ENCODE data around the gene APBB1IP. TPM values are rescaled to one million over a fixed set of nuclear protein-coding genes. Genes with fewer than 3 reads are reported as not detected.

Gene APBB1IP
- total RNA-seq, 1 experiment from 2014 or later = not detected

DNA sequence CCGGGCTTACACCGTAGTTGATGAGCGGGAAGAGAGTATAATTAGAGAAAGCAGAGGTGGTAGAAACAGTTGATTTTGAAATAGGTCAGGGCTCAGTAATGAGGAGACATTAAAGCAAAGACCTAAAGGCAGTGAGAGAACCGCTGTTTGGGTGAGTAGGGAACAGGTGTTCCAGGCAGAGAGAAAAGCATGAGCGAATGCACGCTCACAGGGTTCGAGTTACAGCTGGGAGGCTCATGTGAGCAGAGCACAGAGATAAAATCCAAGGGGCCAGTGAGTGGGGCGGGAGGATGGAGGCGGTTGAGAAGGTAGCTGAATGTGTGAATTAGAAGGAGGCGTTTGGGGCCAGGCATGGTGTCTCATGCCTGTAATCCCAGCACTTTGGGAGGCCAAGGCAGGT is 39.9 kb downstream of the APBB1IP start:
- no peak for DNase-seq
- H2BK20ac ChIP-seq (ENCODE audit: low read depth, low read length, poor library complexity, severe bottlenecking) = no peak overlapping the region
- no peak overlapping the region for H4K5ac ChIP-seq (ENCODE audit: insufficient read length, low read depth, low read length)
- no peaks in the 10 kb centered on the region for H3K79me2 ChIP-seq (ENCODE audit: insufficient read depth, low read length)
- no peak overlapping the region for H3K4ac ChIP-seq (ENCODE audit: low read depth, low read length)
- no peak overlapping the region for H2BK5ac ChIP-seq (ENCODE audit: insufficient read length, low read length)
- H4K91ac ChIP-seq (ENCODE audit: insufficient read length, low read depth, low read length) = no peak overlapping the region
- Mint-ChIP-seq H3K27ac (no peak overlapping the region), H3K4me1 (peaks cover 5% of the 10 kb centered on the region in 2 experiments; a peak in 3 of 4 replicates), H3K9me3 (no peaks in the 10 kb centered on the region), H3K27me3 (ENCODE audit: low read depth) (no peaks in the 10 kb centered on the region), H3K36me3 (ENCODE audit: insufficient read depth in 1 of 3, low read depth in 3 of 3) (no peaks in the 10 kb centered on the region), H3K4me3 (no peak overlapping the region)
- H3K27me3 ChIP-seq (ENCODE audit: insufficient read depth, low read length) = no peaks in the 10 kb centered on the region; the same call in 1 of the 2 replicates
- H2BK15ac ChIP-seq (ENCODE audit: low read depth, low read length) = no peak overlapping the region
- no peak overlapping the region for H4K8ac ChIP-seq (replicated peaks; ENCODE audit: insufficient read length, low read depth, low read length)
- no peak overlapping the region for H2BK120ac ChIP-seq (ENCODE audit: low read depth, low read length, poor library complexity, severe bottlenecking)
- H3K27ac ChIP-seq (ENCODE audit: insufficient read length, low read depth, low read length) = no peak overlapping the region
- no peak overlapping the region for H3K4me2 ChIP-seq (ENCODE audit: insufficient read depth, insufficient read length, low read length)
- TF ChIP-seq, protein P1, sequence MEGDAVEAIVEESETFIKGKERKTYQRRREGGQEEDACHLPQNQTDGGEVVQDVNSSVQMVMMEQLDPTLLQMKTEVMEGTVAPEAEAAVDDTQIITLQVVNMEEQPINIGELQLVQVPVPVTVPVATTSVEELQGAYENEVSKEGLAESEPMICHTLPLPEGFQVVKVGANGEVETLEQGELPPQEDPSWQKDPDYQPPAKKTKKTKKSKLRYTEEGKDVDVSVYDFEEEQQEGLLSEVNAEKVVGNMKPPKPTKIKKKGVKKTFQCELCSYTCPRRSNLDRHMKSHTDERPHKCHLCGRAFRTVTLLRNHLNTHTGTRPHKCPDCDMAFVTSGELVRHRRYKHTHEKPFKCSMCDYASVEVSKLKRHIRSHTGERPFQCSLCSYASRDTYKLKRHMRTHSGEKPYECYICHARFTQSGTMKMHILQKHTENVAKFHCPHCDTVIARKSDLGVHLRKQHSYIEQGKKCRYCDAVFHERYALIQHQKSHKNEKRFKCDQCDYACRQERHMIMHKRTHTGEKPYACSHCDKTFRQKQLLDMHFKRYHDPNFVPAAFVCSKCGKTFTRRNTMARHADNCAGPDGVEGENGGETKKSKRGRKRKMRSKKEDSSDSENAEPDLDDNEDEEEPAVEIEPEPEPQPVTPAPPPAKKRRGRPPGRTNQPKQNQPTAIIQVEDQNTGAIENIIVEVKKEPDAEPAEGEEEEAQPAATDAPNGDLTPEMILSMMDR (conservative IDR thresholded peaks at IDR 0.05) = no peak
- no peak overlapping the region for H2AFZ ChIP-seq (ENCODE audit: low read length)
- H3K56ac ChIP-seq (ENCODE audit: insufficient read length, low read depth, low read length) = no peak overlapping the region
- no peak overlapping the region for H3K18ac ChIP-seq (ENCODE audit: insufficient read length, low read depth, low read length)
- no peaks in the 10 kb centered on the region for H3K9me3 ChIP-seq (ENCODE audit: control insufficient read depth, low read depth, low read length)
- H2BK12ac ChIP-seq (ENCODE audit: insufficient read length, low read depth, low read length) = no peak overlapping the region
- no peaks in the 10 kb centered on the region for H3K4me1 ChIP-seq (ENCODE audit: insufficient read depth, low read length)
- no peak overlapping the region for H3K9ac ChIP-seq (ENCODE audit: extremely low read depth, insufficient read length, low read length)
- H2AK5ac ChIP-seq (ENCODE audit: insufficient read length, low read length) = no peak overlapping the region
- H3K23me2 ChIP-seq (ENCODE audit: insufficient read length, low read depth, low read length, poor library complexity, severe bottlenecking) = no peaks in the 10 kb centered on the region
- no peak overlapping the region for H3K14ac ChIP-seq (ENCODE audit: insufficient read depth, low read length)
- no peak overlapping the region for H3T11ph ChIP-seq (ENCODE audit: low read length)
- H3K79me1 ChIP-seq (ENCODE audit: insufficient read depth, low read depth, low read length, poor library complexity, severe bottlenecking) = no peaks in the 10 kb centered on the region
- H4K20me1 ChIP-seq (ENCODE audit: control insufficient read depth, insufficient read depth, insufficient read length) = no peaks in the 10 kb centered on the region
- no peak overlapping the region for H3K23ac ChIP-seq (ENCODE audit: insufficient read length, low read depth, low read length)
- no CpG with 5 or more reads among the region's 10 CpGs for WGBS (ENCODE audit: extremely low coverage, insufficient read length, low lambda C conversion rate)

Data from H9 (cell line).